NCI-H226 (cell line): ENCODE results near the gene PBRM1.
"Not testable (repeated sequence)": the region's sequence is repeated elsewhere in the genome, so short reads cannot be mapped to it uniquely, and the experiment has no call there.

Experiments
- DNase-seq: peaks from one replicate; pipeline ENCODE4 v3.0.0-alpha.2; 2015

The PBRM1 gene

DNA sequence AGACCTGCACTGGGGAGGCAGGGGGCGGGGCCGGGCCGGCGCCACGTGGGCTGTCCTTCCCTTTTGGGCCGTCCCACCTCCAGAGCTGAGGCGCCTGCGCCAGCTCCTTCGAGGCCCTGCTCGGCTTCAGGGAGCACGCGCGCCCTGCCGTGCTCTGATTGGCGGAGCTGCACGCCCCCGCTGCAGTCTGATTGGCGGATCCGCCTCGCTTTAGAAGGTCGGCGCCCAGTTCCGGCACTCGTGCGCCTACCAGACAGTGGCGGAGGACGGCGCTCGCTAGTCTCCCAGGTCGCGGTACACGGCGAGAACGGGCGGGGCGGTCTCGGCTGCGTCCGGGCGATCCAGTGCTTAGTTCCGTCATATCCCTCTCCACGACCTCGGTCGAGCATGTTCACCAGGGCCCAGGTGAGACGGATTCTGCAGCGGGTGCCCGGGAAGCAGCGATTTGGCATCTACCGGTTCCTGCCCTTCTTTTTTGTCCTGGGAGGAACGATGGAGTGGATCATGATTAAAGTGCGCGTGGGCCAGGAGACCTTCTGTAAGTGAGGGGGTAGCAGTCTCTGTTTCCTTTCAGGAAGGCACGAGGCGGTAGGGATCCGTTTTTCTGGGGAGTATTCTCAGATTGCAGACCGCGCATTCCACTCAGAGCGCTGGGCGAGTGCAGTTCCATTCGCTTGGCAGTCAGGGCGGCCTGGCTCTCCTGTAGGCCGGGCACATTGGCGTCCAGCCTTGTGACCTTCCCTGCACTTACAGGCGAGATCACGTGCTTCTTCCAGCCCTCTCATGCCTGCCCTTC, 149.1 kb downstream of the PBRM1 start, which contains the start of gene UQCC5:
UQCC5 (plus strand) TSS at position 237 of the 796 bp plus-strand sequence; CDS start at position 388, 151 bp downstream.
- peak; percentile 89 for DNase-seq

DNA sequence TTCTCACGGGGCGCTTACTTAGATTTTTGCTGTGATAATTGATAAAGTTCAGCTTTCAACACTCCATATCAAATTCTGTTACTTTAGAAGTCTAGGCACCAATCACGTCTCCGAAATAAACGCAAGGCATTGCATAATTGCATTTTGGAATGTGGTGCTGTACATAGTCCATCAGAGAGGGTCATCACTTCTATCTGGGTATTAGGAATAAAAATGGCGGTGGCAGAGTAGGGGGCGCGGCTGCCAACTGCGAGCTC, 149.7 kb downstream of the PBRM1 start:
- DNase-seq, result no peak

DNA sequence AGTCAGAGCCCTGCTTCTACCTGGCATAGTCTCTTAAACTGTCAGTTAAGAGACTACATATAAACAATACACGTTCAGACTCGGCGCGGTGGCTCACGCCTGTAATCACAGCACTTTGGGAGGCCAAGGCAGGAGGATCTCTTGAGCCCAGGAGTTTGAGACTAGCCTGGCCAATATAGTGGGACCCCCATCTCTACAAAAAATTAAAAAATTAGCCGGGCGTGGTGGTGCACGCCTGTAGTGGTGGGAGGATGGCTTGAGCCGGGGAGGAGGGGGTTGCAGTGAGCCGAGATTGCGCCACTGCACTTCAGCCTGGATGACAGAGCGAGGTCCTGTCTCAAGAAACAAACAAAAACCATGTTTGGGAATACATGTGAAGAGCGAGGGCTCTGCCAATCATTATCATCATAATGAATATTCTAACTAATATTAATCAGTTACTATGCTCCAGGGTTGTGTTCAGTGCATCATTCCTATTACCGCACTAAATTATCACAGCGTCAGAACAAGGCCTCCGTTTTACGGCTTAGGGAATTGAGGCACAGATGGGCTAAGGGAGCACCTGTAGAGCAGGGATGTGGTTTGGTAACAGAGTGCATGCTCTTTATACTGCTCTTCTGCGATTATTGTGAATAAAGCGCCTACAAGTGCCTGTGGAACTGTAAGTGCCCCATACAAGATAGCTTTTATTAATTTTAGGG, 150.2 kb downstream of the PBRM1 start:
- no peak for DNase-seq

DNA sequence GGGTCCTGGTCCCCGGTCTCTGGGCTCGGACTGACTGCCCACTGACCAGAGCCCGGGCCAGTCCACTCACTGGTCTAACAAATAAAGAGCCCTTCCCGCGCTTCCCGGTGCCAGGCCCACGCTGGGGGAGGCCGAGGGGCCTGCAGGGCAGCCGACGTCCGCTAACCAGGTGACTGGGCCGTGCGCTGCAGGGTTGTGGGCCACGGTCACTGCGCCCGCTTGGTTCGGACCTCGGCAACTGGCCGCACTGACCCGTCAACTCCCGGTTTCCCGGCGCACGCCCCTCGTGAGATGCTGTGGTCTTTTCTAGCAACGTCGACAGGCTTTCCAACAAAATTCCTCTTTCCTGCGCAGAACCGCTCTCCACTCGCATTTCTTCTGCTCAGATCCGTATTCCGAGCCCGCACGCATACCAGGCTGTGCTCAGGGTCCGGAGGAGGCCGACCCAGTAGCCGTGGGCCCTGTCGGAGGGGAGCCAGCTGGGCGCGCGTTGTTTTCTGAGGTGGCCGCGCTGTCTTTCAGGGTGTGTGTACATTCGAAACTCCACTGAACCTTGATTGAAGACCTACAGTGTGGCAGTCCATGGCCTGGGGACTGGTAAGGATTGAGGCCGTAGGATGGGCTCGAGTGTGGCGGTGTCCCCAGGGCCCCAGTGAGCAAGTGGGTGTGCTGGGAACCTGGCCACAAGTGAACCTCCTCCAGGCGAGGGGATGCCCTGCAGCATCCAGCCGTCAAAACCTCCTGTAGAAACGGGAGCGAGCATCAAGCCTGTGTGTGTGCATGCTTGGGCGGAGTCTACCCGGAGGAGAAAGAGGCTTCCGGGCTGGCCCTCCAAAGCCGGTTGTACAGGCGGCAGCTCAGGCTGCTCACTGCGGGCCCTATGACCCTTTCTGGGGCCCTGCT, 151.2 kb downstream of the PBRM1 start:
- DNase-seq, result no peak

DNA sequence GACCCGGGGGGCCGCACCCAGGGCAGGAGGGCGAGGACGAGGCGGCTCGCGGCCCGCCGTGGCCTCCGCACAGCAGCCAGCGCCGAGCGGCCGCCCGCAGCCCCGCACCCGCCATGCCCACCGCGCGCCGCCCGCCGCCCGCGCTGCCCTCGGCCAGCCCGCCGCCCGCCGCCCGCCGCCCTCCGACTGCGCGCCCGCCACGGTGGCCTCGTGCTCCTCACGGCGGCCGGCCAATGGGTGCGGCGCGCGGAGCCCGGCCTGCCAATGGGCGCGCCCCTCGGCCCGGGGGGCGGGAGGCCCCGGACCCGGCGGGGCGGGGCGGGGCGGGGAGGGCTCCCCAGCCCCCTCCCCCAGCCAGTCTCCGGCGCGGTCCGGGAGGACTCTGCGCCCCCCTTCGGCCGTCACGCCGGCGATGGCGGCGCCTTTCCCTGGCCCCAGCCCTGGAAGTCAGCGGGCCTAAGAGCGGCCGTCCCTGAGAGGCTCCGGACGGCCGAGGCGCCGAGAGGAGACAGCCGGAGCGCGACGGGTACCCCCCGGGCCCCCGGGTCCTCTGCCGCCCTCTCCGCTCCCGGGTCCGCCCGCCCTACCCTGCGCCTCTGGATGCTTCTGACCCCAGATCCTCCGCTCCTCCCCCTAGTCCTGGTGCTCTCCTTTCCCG, 152.0 kb downstream of the PBRM1 start, which contains the start of gene NT5DC2:
NT5DC2 (minus strand) TSS at position 235 of the 658 bp plus-strand sequence; CDS start at position 115, 120 bp downstream.
- peak; percentile 34 for DNase-seq

DNA sequence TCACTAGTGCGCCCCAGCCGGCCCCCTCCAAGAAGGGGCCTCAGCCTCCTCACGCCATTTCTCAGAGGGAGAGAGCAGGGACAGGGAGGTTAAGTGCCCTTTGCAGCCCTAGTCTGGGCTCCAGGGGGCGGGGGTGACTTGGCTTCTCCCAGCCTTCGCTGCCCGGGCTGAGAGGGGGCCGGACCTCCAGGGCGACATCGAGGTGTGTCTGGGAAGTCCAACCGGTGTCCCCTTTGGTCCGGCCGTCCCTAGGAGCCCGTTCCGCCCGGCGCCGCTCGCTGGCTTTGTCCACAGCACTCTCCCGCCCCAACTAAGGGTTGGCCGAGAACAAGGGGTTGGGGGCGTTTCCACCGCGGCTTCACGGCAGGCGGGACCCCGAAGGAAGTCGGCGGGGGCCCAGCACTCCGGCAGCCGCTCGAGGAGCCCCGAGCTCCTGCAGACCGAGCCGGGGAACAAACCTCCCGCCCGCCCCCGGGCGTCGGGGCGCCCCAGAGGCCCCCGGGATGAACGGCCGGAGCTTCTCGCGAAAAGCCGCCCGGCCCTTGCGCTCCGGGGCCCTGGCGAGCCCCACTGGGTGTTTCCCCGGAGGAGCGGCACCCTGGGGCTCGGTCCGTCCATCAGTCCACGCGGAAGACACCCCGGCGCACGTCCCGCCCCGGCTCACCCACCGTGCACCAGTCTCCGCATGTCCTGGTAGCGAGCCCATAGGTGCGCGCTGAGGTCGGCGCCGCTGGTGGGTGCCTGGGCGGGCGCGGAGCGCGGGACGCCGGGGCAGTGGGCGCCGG, 152.7 kb downstream of the PBRM1 start:
- DNase-seq, result no peak

DNA sequence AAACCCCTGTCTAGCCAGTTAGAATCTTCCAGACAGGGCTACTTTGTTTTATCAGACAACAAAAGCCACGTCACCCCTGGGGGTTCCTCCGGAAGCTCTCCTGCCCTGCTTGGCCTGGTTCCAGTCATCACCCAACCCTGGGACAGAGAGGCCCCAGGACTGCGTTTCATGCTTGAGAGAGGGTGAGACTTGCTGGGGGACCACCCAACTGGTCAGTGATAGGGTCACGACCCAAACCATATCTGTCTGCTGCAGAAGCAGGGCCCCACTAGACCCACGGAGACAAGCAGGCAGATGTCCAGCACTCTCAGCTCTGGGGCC, 153.2 kb downstream of the PBRM1 start:
- no peak for DNase-seq

DNA sequence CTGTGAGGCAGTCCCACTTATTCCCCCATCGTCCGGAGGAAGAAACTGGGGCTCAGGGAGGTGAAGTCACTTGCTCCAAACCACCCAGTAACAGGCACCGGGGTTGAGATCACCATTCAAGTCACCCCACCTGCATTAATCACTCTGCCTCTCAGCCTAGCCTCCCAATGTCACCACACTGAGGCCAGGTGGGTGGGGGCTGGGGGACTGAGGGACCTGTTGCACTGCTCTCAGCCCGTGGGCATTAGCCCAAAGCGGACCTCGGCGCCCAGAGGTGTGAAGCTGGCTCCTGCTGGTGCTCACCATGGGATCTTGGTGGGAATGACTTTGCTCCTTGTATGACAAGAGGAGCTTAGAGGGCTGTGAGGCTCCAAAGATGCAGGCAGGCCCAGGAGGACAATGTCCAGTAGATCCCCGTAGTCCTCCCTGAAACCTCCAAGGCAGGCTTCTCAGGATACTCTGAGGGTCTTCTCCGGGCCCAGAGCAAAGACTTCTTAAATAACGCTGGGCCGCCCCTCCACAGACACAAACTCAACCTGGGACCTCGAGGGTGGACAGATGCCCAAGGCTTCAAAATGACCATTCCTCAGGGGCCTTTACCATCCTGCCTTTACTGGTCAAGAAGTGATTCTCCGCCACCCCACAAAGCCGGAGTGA, 153.7 kb downstream of the PBRM1 start:
- DNase-seq, result no peak

DNA sequence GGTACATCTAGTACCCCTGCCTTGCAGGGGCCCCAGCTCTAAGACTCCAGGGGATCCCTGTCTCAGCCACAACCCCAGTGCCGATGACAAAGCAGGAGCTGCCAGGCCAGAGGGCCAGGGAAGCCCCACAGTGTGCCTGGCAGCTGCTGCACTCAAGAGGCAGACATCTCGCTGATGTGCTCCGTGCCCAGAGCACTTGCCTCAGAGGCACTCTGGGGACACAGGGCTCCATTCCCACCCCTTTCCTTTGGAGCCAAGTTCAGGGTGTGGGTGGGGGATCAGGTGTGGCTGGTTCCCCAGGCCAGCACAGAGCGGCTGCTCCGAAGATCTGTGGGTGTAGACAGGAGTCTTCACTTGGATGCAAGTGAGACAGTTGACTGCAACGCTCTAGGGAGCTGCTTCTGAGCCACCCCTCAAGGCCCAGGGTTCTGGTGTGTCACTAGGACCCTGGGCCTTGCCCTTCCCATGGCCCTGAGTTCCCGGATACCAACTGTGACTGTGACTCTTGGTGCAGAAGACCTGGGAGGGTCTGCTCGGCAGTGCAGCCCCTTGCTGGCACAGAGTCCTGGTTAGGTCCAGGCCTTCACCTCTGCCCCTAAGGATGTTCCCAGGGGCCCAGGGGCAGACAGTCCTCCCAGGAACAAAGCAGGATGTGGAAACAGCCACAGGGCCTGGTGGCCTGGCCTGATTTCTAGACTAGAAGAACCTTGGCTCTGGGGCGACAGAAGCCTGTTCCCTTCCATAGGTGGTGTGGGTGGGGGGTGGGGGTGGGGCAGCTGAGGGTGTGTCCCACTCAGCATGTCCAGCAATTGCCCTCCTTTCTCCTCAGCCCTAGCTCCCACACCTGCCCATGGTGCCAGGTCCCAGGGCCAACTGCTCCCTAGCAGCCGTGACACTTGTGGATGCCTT, 154.5 kb downstream of the PBRM1 start:
- DNase-seq, result no peak

DNA sequence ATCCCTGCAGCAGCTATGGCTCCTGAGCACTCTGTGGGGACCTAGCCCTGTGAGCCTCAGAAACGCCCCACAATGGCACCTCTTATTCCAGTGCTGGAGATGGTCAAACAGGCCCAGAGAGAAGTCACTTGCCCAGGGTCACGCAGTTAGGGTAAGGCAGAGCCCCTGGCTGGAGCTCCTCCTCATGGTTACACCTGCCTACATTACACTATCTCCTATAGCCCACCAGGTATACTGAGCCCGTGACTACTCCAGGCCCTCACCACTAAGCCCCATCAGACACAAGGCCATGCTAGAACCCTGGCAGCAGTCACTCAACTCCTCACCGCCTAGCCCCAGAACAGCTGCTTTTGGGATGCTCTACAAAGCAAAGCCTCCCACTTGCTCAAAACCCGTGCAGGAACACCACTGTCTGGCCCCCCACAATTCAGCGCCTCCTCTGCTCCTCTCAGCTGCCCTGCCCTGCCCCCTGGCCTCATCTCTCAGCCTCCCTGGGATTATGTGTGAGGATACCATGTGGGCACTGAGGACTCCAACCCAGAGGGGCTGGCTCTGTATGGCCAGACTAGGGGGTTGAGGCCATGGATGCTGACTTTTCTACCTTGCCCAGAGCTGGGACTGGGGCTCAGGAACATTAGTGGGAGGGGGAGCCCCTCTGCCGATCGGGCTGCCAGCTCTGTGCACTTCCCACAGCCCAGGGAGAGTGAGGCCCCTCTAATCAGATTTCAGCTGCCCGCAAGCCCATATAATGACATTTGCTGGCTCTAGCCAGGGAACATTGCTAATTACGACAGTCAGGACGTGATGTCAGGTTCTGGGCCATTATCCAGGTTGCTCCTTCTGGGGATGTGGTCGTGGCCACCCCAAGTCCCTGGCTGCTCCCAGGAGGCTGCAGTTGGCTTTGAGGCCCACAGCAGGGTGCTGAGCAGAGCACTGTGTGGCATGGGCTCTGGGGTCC, 156.1 kb downstream of the PBRM1 start:
- no peak for DNase-seq

DNA sequence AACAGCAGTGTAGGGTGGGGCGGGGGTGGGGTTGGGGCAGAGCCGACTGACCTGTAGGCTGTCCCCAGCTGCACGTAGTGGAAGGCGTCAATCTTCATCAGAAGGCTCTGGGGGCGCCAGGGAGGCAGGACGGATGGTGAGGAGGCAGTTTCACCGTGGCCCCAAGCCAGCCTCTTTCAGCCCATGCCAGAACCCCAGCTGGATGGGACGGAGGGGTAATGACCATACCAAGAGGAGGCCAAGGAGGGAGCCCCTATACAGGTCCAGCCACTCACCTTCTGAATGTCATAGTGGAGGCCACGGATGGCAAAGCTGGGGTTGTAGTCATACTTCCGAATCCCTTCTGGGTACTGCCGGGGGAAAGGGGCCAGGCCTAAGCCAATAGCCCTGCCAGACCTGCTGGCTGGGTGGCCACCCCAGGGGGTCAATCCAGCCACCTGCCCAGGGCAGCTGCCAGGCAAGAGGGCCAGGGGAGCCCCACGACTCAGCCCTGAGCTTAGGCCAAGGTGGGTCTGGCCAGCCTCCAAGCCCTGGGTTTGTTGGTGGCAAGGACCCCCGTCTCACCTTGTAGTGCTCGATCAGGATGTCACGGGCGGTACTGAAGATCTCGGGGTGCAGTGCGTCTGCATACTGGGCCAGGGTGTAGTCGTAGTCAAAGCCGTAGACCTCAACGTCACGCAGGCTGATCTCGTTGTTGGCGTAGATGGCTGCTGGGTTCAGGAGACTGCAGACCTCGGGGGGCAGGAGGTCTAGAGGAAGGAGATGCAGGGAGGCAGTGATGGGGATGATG, 156.9 kb downstream of the PBRM1 start:
- DNase-seq, result no peak

DNA sequence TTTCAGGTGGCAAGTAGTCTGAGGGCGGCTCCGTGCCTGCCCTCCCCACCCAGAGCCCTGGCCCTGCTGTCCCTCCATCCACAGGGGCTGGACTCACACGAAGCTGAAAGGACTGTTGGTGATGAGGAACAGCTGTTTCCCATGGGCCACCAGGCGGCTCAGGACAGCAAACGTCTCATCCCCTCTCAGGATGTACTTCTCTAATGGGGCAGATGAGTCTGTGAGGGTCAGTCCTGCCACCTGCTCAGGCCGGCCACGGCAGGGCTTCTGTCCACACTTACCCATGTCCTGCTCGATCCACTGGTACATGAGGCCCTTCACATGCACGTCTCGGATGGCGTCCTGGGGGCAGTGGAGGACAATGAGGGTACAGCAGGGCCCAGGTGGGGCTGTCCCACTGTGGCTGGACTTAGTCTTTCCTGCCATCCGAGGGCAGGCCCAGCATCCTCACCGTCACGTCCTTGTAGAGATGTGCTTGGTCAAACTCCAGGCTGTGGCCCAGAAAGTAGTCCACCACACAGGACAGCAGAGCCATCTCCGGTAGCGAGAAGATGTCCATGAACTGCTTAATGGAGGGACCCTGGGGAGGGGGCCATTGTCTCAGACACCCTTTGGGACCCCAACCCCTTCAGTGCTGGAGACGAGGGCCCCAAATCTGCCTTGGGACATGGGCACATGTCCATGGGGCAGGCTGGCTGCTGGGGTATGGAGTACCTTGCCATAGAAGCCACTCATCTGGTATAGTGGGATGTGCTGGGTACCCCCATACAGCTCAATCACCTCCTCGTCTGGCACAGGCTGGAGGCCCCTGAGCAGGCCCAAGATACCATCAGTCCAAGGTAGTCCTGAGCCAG, 157.8 kb downstream of the PBRM1 start:
- no peak for DNase-seq

DNA sequence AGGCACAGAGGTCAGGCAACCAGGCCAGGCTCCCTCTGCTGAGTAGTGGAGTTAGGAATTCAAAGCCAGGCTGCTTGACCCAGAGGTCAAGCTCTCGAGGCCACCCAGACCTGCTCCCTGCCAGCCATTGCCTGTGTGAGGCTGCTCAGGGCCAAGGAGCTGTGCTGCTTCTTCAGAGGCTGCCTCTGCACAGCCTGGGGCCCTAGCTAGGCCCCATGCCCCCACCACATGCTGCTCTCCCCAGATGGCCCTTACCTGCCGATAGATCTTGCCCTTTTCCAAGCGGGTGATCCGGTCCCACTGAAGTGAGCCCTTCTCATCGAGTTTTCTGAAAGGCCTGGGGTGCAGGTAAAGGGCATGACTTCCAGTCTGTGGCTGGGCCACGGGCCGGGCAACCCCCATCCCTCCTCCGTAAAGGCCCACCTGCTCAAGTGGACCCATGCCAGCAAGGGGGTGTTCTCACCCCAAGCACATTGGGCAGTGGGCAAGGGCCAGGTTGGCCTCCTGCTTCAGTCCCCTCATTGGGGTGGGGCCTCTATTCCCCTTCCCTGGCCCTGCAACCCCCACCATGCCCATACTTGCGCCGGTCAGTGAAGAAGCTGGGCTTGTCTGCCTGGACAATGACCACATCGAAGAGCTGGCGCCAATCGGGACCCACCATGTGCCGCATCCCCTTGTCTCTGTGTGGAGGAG, 158.5 kb downstream of the PBRM1 start:
- no peak for DNase-seq

DNA sequence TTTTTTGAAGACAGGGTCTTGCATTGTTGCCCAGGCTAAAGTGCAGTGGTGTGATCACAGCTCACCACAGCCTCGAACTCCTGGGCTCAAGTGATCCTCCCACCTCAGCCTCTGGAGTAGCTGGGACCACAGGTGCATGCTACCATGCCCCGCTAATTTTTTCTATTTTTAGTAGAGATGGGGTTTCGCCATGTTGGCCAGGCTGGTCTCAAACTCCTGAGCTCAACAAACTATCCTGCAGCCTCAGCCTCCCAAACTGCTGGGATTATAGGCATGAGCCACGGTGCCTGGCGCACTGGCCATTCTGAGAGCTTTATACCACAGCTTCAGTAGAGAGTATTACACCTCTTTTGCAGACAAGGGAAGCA, 159.1 kb downstream of the PBRM1 start:
- not testable (repeated sequence) for DNase-seq

DNA sequence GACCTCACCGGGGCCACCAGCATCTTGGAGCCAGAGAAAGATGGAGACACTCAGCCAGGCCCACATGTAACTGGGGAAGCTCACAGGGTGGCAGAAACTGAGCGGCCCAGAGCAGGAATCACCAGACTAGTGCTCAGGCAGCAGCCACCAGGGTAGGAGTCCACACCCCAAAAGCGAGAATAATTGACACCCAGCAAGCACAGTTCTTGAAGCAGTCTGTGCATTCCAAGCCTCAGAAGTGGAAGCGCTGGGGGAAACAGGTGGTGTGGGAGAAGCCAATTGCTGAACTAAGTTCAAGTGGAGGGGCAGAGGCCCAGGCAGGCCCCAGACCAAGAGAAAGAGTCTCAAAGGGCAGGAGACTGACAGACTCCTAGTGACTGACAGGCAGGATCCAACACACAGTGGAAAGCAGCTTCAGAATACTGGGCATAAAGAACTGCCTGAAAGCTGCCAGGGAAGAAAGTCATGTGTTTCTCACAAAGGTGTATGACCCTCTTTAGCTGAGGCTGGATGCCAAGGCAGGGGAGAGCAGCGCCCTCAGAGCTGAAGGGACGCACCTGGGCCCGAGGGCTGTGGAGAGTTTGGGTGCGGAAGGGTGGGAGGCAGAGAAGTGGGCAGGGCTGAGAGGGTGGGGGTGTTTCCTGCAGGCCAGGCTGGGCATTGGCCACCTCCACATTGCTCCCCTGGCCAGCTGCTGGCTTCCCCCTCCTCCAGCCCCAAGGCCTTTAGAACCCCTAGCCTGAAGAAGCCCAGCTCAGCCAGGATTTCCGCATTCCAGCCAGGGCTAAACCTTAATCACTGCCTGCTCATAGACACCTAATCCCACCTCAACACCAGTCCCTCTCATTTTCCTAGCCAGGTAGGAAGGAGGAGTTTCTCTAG, 159.8 kb downstream of the PBRM1 start:
- DNase-seq, result no peak
